SK-N-SH treated with all-trans-retinoic acid at 6 μM for 48 hours (cell line): Measurements from ENCODE around the gene METTL13.

Experiments
- CREB5 ChIP-seq: fragments of 250-450 bp; sonication (Bioruptor Pico); IDR thresholded peaks from 2 replicates; pipeline ENCODE4 v1.5.1; 2020; ENCODE audit warnings: low read depth, mild to moderate bottlenecking, moderate library complexity
- ZNF8 ChIP-seq: fragments of 450-650 bp; formaldehyde crosslinking; IDR thresholded peaks from 2 replicates; pipeline ENCODE4 v1.5.0; 2020; ENCODE audit warnings: mild to moderate bottlenecking, moderate library complexity

GRCh38 chr1:171794085-171794484 is 12.6 kb downstream of the METTL13 start:
- TF ChIP-seq CREB5 (CRISPR knock-in tag): no peak
- TF ChIP-seq ZNF8 (CRISPR knock-in tag): no peak
